Lower lobe of right lung (tissue), 2 donors: ENCODE results near the gene ALDH2. TPM values are rescaled to one million over a fixed set of nuclear protein-coding genes. Genes with fewer than 3 reads are reported as not detected.
"Not testable (repeated sequence)": the region's sequence is repeated elsewhere in the genome, so short reads cannot be mapped to it uniquely, and the experiment has no call there.

Source experiments
- ATAC-seq, 2 donors: fragments of 200-7000 bp; cut with Tn5 transposase; one replicate each; pipeline ENCODE4 v1.9.1; 2020 to 2022; ENCODE audit warnings: mild to moderate bottlenecking in 2 of 2, moderate library complexity in 2 of 2
- DNase-seq: peaks from one replicate; pipeline ENCODE4 v3.0.0-alpha.2; 2020
- H3K27ac ChIP-seq: fragments of 200-600 bp; one replicate; pipeline ENCODE4 v1.8.0; 2022
- H3K27me3 ChIP-seq: fragments of 200-600 bp; one replicate; pipeline ENCODE4 v1.8.0; 2022; ENCODE audit warnings: low read depth
- H3K36me3 ChIP-seq: fragments of 200-600 bp; one replicate; pipeline ENCODE4 v1.8.0; 2022; ENCODE audit warnings: mild to moderate bottlenecking
- H3K4me1 ChIP-seq: fragments of 200-600 bp; one replicate; pipeline ENCODE4 v1.8.0; 2022
- H3K4me3 ChIP-seq: fragments of 200-600 bp; one replicate; pipeline ENCODE4 v1.8.0; 2022; ENCODE audit warnings: mild to moderate bottlenecking
- H3K9me3 ChIP-seq: fragments of 200-600 bp; one replicate; pipeline ENCODE4 v1.8.0; 2022
- intact Hi-C: fragments of 100-400 bp; cut with DNase I; formaldehyde crosslinking; loops from one replicate; pipeline ENCODE4 v1.11.0; 2022
- total RNA-seq: library from RNA; stranded (reverse); fragmentation: NEBNext Ultra II Directional; extraction: Animal tissue kit (Norgen Biotek cat#: 25700); gene quantifications from one replicate; pipeline ENCODE4 v1.2.1, GENCODE V29; 2021
- TF ChIP-seq, protein P1 (sequence below): fragments of 200-600 bp; IDR thresholded peaks from one replicate; pipeline ENCODE4 v1.8.0; 2022; ENCODE audit warnings: antibody characterized with exemption, mild to moderate bottlenecking
- donor health status: DM: no; HTN: yes; CAD: no; lungs with severe emphysema.

ALDH2 gene
- total RNA-seq, 1 donor from 2014 or later, result 499 TPM

DNA sequence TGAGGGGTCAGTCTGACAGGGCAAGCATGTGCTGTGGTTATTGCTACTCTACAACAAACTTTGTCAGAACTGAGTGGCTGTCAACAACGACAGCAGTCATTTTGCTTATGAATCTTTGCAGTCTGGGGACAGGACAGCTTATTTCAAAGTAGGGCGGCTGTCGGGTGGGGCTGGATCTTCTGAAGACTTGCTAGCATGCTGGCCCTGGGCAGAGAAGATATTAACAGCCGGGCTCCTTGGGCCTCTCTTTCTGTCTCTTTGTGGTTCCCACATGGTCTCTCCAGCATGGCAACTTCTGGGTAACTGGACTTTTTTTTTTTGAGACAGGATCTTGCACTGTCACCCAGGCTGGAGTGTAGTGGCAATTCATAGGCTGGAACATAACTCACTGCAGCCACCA, 33.9 kb upstream of the ALDH2 start:
- H3K36me3 ChIP-seq, result peaks cover 75% of the 10 kb centered on the region
- H3K9me3 ChIP-seq, result no peaks in the 10 kb centered on the region
- intact Hi-C loops, result no loop called here
- TF ChIP-seq, protein P1, sequence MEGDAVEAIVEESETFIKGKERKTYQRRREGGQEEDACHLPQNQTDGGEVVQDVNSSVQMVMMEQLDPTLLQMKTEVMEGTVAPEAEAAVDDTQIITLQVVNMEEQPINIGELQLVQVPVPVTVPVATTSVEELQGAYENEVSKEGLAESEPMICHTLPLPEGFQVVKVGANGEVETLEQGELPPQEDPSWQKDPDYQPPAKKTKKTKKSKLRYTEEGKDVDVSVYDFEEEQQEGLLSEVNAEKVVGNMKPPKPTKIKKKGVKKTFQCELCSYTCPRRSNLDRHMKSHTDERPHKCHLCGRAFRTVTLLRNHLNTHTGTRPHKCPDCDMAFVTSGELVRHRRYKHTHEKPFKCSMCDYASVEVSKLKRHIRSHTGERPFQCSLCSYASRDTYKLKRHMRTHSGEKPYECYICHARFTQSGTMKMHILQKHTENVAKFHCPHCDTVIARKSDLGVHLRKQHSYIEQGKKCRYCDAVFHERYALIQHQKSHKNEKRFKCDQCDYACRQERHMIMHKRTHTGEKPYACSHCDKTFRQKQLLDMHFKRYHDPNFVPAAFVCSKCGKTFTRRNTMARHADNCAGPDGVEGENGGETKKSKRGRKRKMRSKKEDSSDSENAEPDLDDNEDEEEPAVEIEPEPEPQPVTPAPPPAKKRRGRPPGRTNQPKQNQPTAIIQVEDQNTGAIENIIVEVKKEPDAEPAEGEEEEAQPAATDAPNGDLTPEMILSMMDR, result no peak
- H3K4me3 ChIP-seq, result no peak overlapping the region
- H3K27ac ChIP-seq, result no peak overlapping the region
- no peak for ATAC-seq
- no peaks in the 10 kb centered on the region for H3K27me3 ChIP-seq
- no peak for DNase-seq
- H3K4me1 ChIP-seq, result no peaks in the 10 kb centered on the region

- TF ChIP-seq, protein P1, result no peak
- H3K36me3 ChIP-seq, result peaks cover 77% of the 10 kb centered on the region
- H3K4me3 ChIP-seq, result no peak overlapping the region
- no peaks in the 10 kb centered on the region for H3K9me3 ChIP-seq
- ATAC-seq (no peak), DNase-seq (no peak)
- no peak overlapping the region for H3K27ac ChIP-seq
- H3K4me1 ChIP-seq, result no peaks in the 10 kb centered on the region
- H3K27me3 ChIP-seq, result no peaks in the 10 kb centered on the region
- intact Hi-C loops, result no loop called here
Observed at GRCh38 chr12:111733340-111733915, 33.3 kb upstream of the ALDH2 start.

- ATAC-seq, intact Hi-C loops, DNase-seq, H3K4me3 ChIP-seq, H3K27me3 ChIP-seq, H3K9me3 ChIP-seq, H3K27ac ChIP-seq, H3K4me1 ChIP-seq: not testable (repeated sequence)
- peaks cover 47% of the 10 kb centered on the region for H3K36me3 ChIP-seq
Observed at GRCh38 chr12:111739524-111739923, 27.2 kb upstream of the ALDH2 start.

DNA sequence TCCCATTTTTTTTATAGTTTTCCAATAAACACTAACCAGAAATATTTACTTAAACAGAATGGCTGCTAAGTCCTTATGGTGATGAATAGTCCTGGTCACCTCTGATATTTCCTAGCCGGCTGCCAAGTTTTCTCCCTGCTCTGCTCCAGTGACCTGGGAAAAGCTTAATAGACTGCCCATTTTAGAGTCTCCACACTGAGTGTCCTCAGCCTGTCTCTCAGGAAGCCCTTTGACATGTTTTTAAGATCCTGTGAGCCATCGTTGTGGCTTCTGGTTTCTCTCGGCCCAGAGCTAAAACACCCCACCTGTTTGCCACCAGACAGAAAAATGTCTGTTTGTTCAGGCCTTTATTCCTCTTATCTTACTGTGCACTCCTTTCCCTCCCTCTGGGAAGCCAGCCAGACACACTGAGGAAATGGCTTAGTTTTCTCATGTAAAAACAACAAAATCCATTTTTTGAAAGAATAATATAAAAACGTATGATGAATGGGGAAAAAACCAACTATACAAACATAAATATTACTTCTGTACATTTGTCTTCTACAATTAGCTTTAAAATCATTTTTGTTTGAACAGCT, 25.4 kb upstream of the ALDH2 start:
- intact Hi-C loops, result no loop called here
- TF ChIP-seq, protein P1, result no peak
- peak in 1 of 2 donors; percentile 58 for ATAC-seq
- no peak for DNase-seq
- Histone ChIP-seq H3K27me3 (no peaks in the 10 kb centered on the region), H3K9me3 (no peaks in the 10 kb centered on the region), H3K4me3 (no peak overlapping the region), H3K27ac (no peak overlapping the region), H3K4me1 (peaks cover 7% of the 10 kb centered on the region), H3K36me3 (peaks cover 55% of the 10 kb centered on the region)

DNA sequence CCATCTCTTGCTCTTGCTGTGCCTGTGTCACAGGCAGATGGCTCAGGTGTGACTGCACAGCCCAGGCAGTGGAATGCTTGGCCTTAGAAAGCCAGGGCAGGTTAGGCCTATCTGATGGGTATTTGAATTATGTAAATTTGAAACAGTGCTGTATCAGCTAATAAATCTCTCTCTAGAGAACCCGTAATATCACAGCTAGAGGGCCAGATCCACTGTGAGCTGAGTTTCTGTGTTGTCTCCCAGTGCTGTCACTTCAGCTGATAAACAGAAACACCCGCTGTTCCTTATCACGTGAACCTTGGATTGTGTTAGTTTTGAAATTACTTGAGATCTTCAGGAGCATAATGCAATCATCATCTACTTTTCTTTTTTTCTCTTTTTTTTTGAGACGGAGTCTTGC, 21.5 kb upstream of the ALDH2 start:
- peaks cover 60% of the 10 kb centered on the region for H3K36me3 ChIP-seq

GRCh38 chr12:111747333-111747732, 19.4 kb upstream of the ALDH2 start:
- peaks cover 66% of the 10 kb centered on the region for H3K36me3 ChIP-seq
- intact Hi-C loops, result no loop called here
- TF ChIP-seq, protein P1, result no peak
- ATAC-seq, result peak in 1 of 2 donors; percentile 7
- H3K27ac ChIP-seq, result no peak overlapping the region
- H3K4me1 ChIP-seq, result peaks cover 4% of the 10 kb centered on the region
- no peak overlapping the region for H3K4me3 ChIP-seq
- DNase-seq, result no peak
- H3K9me3 ChIP-seq, result no peaks in the 10 kb centered on the region
- H3K27me3 ChIP-seq, result no peaks in the 10 kb centered on the region

More for the DNA sequence above, 21.5 kb upstream of the ALDH2 start:
- TF ChIP-seq, protein P1, result no peak
- intact Hi-C loops, result no loop called here
- peaks cover 11% of the 10 kb centered on the region for H3K4me1 ChIP-seq
- DNase-seq, result no peak
- no peaks in the 10 kb centered on the region for H3K9me3 ChIP-seq
- no peak overlapping the region for H3K4me3 ChIP-seq
- H3K27ac ChIP-seq, result no peak overlapping the region
- H3K27me3 ChIP-seq, result no peaks in the 10 kb centered on the region
- ATAC-seq, result peak in 1 of 2 donors; percentile 14
